GM12878 (cell line): Measurements from ENCODE around the gene CERCAM. TPM values are rescaled to one million over a fixed set of nuclear protein-coding genes. Genes with fewer than 3 reads are reported as not detected.

Experiments used
- ATAC-seq: fragments of 200-7000 bp; cut with Tn5 transposase; 3 replicates; pipeline ENCODE4 v1.9.1; 2020; ENCODE audit warnings: mild to moderate bottlenecking, moderate library complexity
- BruUV-seq: library from RNA; stranded (reverse); fragments of 400-500 nt; replicated peaks from 2 replicates; lab custom pipeline; 2021; lab: Mats Ljungman, UMichigan
- CTCF ChIA-PET: fragments of 300-600 bp; sonication (Branson Sonifier 250); formaldehyde crosslinking; extraction: SDS; loops from one replicate; lab custom pipeline; 2021; ENCODE audit warnings: inconsistent platforms; lab: Yijun Ruan, JAX
- POLR2A ChIA-PET: fragments of 350-600 bp; formaldehyde crosslinking; extraction: SDS; loops from one replicate; lab custom pipeline; 2021; ENCODE audit warnings: inconsistent platforms; lab: Charles Lee
- RAD21 ChIA-PET: fragments of 300-600 bp; sonication (Branson Sonifier 250); formaldehyde crosslinking; loops from one replicate; lab custom pipeline; 2023; ENCODE audit warnings: antibody characterized with exemption; ENCODE audit not compliant: unreplicated experiment; lab: Charles Lee
- SMC1A ChIA-PET: fragments of 300-600 bp; sonication (Branson Sonifier 250); formaldehyde crosslinking; loops from one replicate; lab custom pipeline; 2023; ENCODE audit not compliant: unreplicated experiment, uncharacterized antibody; lab: Charles Lee
- DNase-seq: peaks from one replicate; pipeline ENCODE4 v3.0.0-alpha.2; 2011; ENCODE audit warnings: low read depth, low spot score
- FAIRE-seq: peaks from 3 replicates; lab custom pipeline; 2011; peaks lifted over from hg19 to GRCh38; lab: Jason Lieb, UNC
- H2AFZ ChIP-seq: 2 replicates; pipeline ENCODE4 v1.6.0; 2011; ENCODE audit warnings: low read depth, low read length, control low read depth; ENCODE audit not compliant: control insufficient read depth
- H3K27ac ChIP-seq: 2 replicates; pipeline ENCODE4 v1.5.1; 2011; ENCODE audit warnings: control low read depth; ENCODE audit not compliant: control insufficient read depth, insufficient read depth
- H3K27me3 ChIP-seq, 2 experiments: replicated peaks in 1 of 2; 2 replicates each; pipeline versions ENCODE4 v1.6.0 to v1.6.1; 2011; ENCODE audit warnings: low read length in 1 of 2; ENCODE audit not compliant: control insufficient read depth in 2 of 2, insufficient read depth in 2 of 2
- H3K36me3 ChIP-seq, 2 experiments: 2 replicates each; pipeline ENCODE4 v1.5.1; 2011; ENCODE audit warnings: low read length in 1 of 2; ENCODE audit not compliant: control insufficient read depth in 2 of 2, insufficient read depth in 2 of 2
- H3K4me1 ChIP-seq: 2 replicates; pipeline ENCODE4 v1.6.1; 2011; ENCODE audit warnings: mild to moderate bottlenecking, low read length, moderate library complexity, mixed read lengths; ENCODE audit not compliant: control insufficient read depth, insufficient read depth
- H3K4me2 ChIP-seq: 2 replicates; pipeline ENCODE4 v1.6.0; 2011; ENCODE audit warnings: control low read depth; ENCODE audit not compliant: control insufficient read depth, insufficient read depth
- H3K4me3 ChIP-seq: fragments of 200-600 bp; sonication (generic); 2 replicates; pipeline ENCODE4 v1.5.1; 2016
- H3K79me2 ChIP-seq: 2 replicates; pipeline ENCODE4 v1.6.0; 2011; ENCODE audit warnings: low read length; ENCODE audit not compliant: control insufficient read depth, insufficient read depth
- H3K9ac ChIP-seq: 2 replicates; pipeline ENCODE4 v1.8.0; 2011; ENCODE audit warnings: low read length, control low read depth, mixed read lengths; ENCODE audit not compliant: control insufficient read depth, insufficient read depth
- H3K9me3 ChIP-seq: replicated peaks from 3 replicates; pipeline ENCODE4 v1.5.1; 2011; ENCODE audit warnings: mild to moderate bottlenecking, low read length; ENCODE audit not compliant: control insufficient read depth, insufficient read depth
- H4K20me1 ChIP-seq: 2 replicates; pipeline ENCODE4 v1.6.0; 2011; ENCODE audit not compliant: control insufficient read depth, insufficient read depth
- JUND ChIP-seq: IDR thresholded peaks from 2 replicates; pipeline ENCODE4 v1.6.1; 2012; ENCODE audit warnings: low read depth, mild to moderate bottlenecking, low read length, improper control_type of control experiment, moderate library complexity
- NR2C2 ChIP-seq: IDR thresholded peaks from 2 replicates; pipeline ENCODE4 v1.6.1; 2011; ENCODE audit warnings: borderline replicate concordance, low read depth; ENCODE audit not compliant: control insufficient read depth, insufficient read length
- WGBS: methylation state at CpG from one replicate; pipeline ENCODE4 v1.1.6; 2016; ENCODE audit warnings: low lambda C conversion rate; ENCODE audit not compliant: insufficient replicate concordance, insufficient coverage; ENCODE audit errors: missing lambda C conversion rate; 5-methylcytosine and 5-hydroxymethylcytosine counted together
- in situ Hi-C: fragments of 300-500 bp; cut with MboI; formaldehyde crosslinking; loops from 9 replicates; pipeline ENCODE4 v1.14.3; 2018; ENCODE audit warnings: mixed read lengths
- intact Hi-C: fragments of 100-400 bp; cut with micrococcal nuclease; formaldehyde crosslinking; loops from one replicate; pipeline ENCODE4 v1.14.2; 2022; ENCODE audit not compliant: unreplicated experiment
- polyA plus RNA-seq, 11 experiments: library from polyadenylated mRNA; depleted of rRNA in 4 of 11; unstranded in 6 of 11; stranded (reverse) in 5 of 11; fragments of >200 nt; fragmentation: Nextera tagmentation in 4 of 11; fragmentation: Illumina TruSeq in 1 of 11; extraction: Ambion mirVana in 4 of 11; extraction: Trizol in 1 of 11; gene quantifications; 1 replicate in 1 of 11; 2 replicates in 10 of 11; pipeline versions ENCODE4 v1.2.1 to v1.2.3, GENCODE V29; 2011 to 2016; ENCODE audit warnings: inconsistent platforms in 2 of 11, missing spikeins in 2 of 11, low read depth in 1 of 11
- total RNA-seq, 4 experiments: library from RNA; depleted of rRNA in 3 of 4; stranded (reverse); fragments of >200 nt in 3 of 4; fragmentation: Illumina TruSeq in 1 of 4; extraction: Trizol in 1 of 4; gene quantifications; 2 replicates each; pipeline versions ENCODE4 v1.2.1 to v1.2.3, GENCODE V29; 2013 to 2021
- TF ChIP-seq, protein P1 (sequence below): fragments of 450-650 bp; formaldehyde crosslinking; IDR thresholded peaks from 2 replicates; pipeline ENCODE4 v1.4.0; 2020; ENCODE audit warnings: mild to moderate bottlenecking, moderate library complexity

Gene CERCAM
- total and polyA plus RNA-seq, 10 of the 15 experiments (the other 5 are each of a cell fraction or from before 2014, with no cell fraction given): 0.05 to 6.7 (median 0.71) TPM

DNA sequence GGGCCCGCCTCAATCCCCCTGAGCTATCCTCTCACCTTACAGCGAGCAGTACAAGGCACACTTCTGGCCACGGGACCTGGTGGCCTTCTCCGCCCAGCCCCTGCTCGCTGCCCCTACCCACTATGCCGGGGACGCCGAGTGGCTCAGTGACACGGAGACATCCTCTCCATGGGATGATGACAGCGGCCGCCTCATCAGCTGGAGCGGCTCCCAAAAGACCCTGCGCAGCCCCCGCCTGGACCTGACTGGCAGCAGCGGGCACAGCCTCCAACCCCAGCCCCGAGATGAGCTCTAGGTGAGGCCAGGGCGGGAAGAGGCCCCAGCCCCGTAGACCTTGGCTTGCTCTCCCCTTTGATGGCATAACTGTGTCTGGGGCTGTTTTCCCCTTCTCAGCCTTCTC lies 15.0 kb downstream of the CERCAM start:
- BruUV-seq: no TSS peak
- ATAC-seq: no peak
- FAIRE-seq: no peak
- Histone ChIP-seq H3K27ac (no peak overlapping the region), H3K4me3 (no peak overlapping the region), H2AFZ (no peak overlapping the region), H3K36me3 (no peaks in the 10 kb centered on the region), H3K27me3 (no peaks in the 10 kb centered on the region), H3K9ac (no peak overlapping the region), H4K20me1 (no peaks in the 10 kb centered on the region), H3K79me2 (no peaks in the 10 kb centered on the region), H3K9me3 (no peaks in the 10 kb centered on the region), H3K4me1 (no peaks in the 10 kb centered on the region), H3K4me2 (no peak overlapping the region)
- SMC1A ChIA-PET: no interaction called here
- in situ Hi-C loops: no loop called here
- DNase-seq: no peak
- RAD21 ChIA-PET: no interaction called here
- intact Hi-C loops: no loop called here
- TF ChIP-seq NR2C2 (no peak), JUND (no peak)
- TF ChIP-seq, protein P1, sequence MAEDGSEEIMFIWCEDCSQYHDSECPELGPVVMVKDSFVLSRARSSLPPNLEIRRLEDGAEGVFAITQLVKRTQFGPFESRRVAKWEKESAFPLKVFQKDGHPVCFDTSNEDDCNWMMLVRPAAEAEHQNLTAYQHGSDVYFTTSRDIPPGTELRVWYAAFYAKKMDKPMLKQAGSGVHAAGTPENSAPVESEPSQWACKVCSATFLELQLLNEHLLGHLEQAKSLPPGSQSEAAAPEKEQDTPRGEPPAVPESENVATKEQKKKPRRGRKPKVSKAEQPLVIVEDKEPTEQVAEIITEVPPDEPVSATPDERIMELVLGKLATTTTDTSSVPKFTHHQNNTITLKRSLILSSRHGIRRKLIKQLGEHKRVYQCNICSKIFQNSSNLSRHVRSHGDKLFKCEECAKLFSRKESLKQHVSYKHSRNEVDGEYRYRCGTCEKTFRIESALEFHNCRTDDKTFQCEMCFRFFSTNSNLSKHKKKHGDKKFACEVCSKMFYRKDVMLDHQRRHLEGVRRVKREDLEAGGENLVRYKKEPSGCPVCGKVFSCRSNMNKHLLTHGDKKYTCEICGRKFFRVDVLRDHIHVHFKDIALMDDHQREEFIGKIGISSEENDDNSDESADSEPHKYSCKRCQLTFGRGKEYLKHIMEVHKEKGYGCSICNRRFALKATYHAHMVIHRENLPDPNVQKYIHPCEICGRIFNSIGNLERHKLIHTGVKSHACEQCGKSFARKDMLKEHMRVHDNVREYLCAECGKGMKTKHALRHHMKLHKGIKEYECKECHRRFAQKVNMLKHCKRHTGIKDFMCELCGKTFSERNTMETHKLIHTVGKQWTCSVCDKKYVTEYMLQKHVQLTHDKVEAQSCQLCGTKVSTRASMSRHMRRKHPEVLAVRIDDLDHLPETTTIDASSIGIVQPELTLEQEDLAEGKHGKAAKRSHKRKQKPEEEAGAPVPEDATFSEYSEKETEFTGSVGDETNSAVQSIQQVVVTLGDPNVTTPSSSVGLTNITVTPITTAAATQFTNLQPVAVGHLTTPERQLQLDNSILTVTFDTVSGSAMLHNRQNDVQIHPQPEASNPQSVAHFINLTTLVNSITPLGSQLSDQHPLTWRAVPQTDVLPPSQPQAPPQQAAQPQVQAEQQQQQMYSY: no peak
- WGBS: 58% methylated on average over 18 of the region's 18 CpGs
- CTCF ChIA-PET: interaction anchor here (2.4 kb wide), 1 partner anchor 16 kb away, joined by 6 read pairs; no protein-coding TSS in a partner anchor
- POLR2A ChIA-PET: no interaction called here
